HepG2 (cell line): ENCODE measurements around the gene KDM2B. TPM values are rescaled to one million over a fixed set of nuclear protein-coding genes. Genes with fewer than 3 reads are reported as not detected.

Experiments
- AFF4 ChIP-seq: sonication (generic); formaldehyde crosslinking; IDR thresholded peaks from 2 replicates; pipeline ENCODE4 v1.4.0; 2020; ENCODE audit warnings: missing genetic modification reagents
- CBX1 ChIP-seq: IDR thresholded peaks from one replicate; pipeline ENCODE4 v1.6.1; 2016; ENCODE audit warnings: antibody characterized with exemption, low read depth
- CEBPB ChIP-seq: IDR thresholded peaks from 2 replicates; pipeline ENCODE4 v1.6.1; 2011; ENCODE audit warnings: low read depth, low read length, improper control_type of control experiment, borderline replicate concordance
- DMAP1 ChIP-seq: IDR thresholded peaks from 2 replicates; pipeline ENCODE4 v1.6.1; 2016
- HIC2 ChIP-seq: sonication (generic); formaldehyde crosslinking; IDR thresholded peaks from 2 replicates; pipeline ENCODE4 v1.9.0; 2022; ENCODE audit warnings: low read depth, missing genetic modification reagents
- PHB2 ChIP-seq: fragments of 450-650 bp; IDR thresholded peaks from 2 replicates; pipeline ENCODE4 v1.6.1; 2018; ENCODE audit not compliant: partially characterized antibody
- PRDM4 ChIP-seq: sonication (generic); formaldehyde crosslinking; IDR thresholded peaks from 2 replicates; pipeline ENCODE4 v1.9.0; 2021; ENCODE audit warnings: missing genetic modification reagents, borderline replicate concordance
- RFX1 ChIP-seq: fragments of 450-650 bp; IDR thresholded peaks from 2 replicates; pipeline ENCODE4 v1.6.1; 2017
- ZFP62 ChIP-seq: sonication (generic); formaldehyde crosslinking; IDR thresholded peaks from 2 replicates; pipeline ENCODE4 v1.4.0; 2020; ENCODE audit warnings: missing genetic modification reagents
- ZFP90 ChIP-seq: sonication (generic); formaldehyde crosslinking; IDR thresholded peaks from 2 replicates; pipeline ENCODE4 v1.8.0; 2022; ENCODE audit warnings: missing genetic modification reagents, mild to moderate bottlenecking, inconsistent platforms, borderline replicate concordance
- ZNF550 ChIP-seq: sonication (generic); formaldehyde crosslinking; IDR thresholded peaks from 2 replicates; pipeline ENCODE4 v1.4.0; 2020; ENCODE audit warnings: mild to moderate bottlenecking, missing genetic modification reagents, borderline replicate concordance
- ZNF761 ChIP-seq: sonication (generic); formaldehyde crosslinking; conservative IDR thresholded peaks from 2 replicates; pipeline ENCODE4 v1.4.0; 2020; ENCODE audit warnings: mild to moderate bottlenecking, missing genetic modification reagents
- polyA plus RNA-seq, 8 experiments: library from polyadenylated mRNA; depleted of rRNA in 3 of 8; stranded (reverse) in 7 of 8; unstranded in 1 of 8; fragments of >200 nt; fragmentation: Illumina TruSeq in 4 of 8; extraction: Trizol in 4 of 8; gene quantifications; 2 replicates each; pipeline versions ENCODE4 v1.2.1 to v1.2.3, GENCODE V29; 2011 to 2016; ENCODE audit warnings: low read depth in 4 of 8, missing spikeins in 1 of 8, mixed read lengths in 1 of 8; ENCODE audit not compliant: insufficient read depth in 1 of 8
- total RNA-seq, 5 experiments: library from RNA; depleted of rRNA; stranded (reverse); fragments of >200 nt; fragmentation: Illumina TruSeq; extraction: Trizol; gene quantifications; 2 replicates each; pipeline ENCODE4 v1.2.3, GENCODE V29; 2016; ENCODE audit warnings: low read depth in 1 of 5
- TF ChIP-seq, protein P1 (sequence below): sonication (generic); formaldehyde crosslinking; IDR thresholded peaks from 2 replicates; pipeline ENCODE4 v1.8.0; 2022; ENCODE audit warnings: mild to moderate bottlenecking, missing genetic modification reagents; ENCODE audit not compliant: insufficient replicate concordance
- TF ChIP-seq, protein P2 (sequence below): sonication (generic); formaldehyde crosslinking; IDR thresholded peaks from 2 replicates; pipeline ENCODE4 v1.4.0; 2020; ENCODE audit warnings: mild to moderate bottlenecking, missing genetic modification reagents
- TF ChIP-seq, protein P3 (sequence below): sonication (generic); formaldehyde crosslinking; IDR thresholded peaks from 2 replicates; pipeline ENCODE4 v1.5.0; 2020; ENCODE audit warnings: mild to moderate bottlenecking, missing genetic modification reagents

Gene KDM2B
- total and polyA plus RNA-seq, 2 of the 13 experiments (the other 11 are each of a cell fraction or from before 2014, with no cell fraction given), result 17.5 to 26.1 TPM

DNA sequence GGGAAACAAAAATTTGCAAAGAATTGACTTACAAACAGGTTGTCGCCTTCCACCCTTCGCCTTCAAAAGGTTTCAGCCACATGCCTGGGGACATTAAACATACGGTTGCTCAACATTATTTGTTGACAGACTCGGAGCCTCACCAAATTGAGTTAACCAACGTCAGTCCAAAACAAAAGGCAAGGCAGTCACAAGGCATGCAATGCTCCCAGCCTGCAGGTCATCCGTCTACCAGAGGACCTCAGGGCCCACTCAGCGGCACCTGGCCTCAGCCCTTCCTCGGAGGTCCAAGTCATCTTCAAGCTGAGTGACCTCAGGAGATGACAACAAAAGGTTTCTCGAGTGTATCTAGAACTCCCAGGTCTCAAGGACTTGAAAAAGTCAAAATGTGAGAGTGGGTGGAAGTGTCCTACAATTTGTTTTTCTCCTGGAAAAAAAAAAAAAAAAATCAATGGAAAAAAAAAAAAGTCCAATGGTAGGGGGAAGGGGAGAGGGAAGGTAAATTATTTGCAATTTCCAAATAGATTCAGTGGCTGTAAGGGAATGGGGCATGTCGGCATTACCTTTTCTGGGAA, 64.3 kb downstream of the KDM2B start (continued):
- TF ChIP-seq AFF4 (CRISPR knock-in tag) (no peak), ZFP62 (CRISPR knock-in tag) (no peak), DMAP1 (no peak), CEBPB (peak; percentile 94), PHB2 (no peak), HIC2 (CRISPR knock-in tag) (no peak; the same call in 1 of the 2 replicates), ZFP90 (peak; percentile 63; the same call in 1 of the 2 replicates), PRDM4 (CRISPR knock-in tag) (no peak), ZNF550 (no peak), ZNF761 (CRISPR knock-in tag) (no peak), CBX1 (no peak), RFX1 (no peak)
- TF ChIP-seq, protein P1, sequence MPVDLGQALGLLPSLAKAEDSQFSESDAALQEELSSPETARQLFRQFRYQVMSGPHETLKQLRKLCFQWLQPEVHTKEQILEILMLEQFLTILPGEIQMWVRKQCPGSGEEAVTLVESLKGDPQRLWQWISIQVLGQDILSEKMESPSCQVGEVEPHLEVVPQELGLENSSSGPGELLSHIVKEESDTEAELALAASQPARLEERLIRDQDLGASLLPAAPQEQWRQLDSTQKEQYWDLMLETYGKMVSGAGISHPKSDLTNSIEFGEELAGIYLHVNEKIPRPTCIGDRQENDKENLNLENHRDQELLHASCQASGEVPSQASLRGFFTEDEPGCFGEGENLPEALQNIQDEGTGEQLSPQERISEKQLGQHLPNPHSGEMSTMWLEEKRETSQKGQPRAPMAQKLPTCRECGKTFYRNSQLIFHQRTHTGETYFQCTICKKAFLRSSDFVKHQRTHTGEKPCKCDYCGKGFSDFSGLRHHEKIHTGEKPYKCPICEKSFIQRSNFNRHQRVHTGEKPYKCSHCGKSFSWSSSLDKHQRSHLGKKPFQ (CRISPR knock-in tag), result peak; percentile 94
- TF ChIP-seq, protein P2, sequence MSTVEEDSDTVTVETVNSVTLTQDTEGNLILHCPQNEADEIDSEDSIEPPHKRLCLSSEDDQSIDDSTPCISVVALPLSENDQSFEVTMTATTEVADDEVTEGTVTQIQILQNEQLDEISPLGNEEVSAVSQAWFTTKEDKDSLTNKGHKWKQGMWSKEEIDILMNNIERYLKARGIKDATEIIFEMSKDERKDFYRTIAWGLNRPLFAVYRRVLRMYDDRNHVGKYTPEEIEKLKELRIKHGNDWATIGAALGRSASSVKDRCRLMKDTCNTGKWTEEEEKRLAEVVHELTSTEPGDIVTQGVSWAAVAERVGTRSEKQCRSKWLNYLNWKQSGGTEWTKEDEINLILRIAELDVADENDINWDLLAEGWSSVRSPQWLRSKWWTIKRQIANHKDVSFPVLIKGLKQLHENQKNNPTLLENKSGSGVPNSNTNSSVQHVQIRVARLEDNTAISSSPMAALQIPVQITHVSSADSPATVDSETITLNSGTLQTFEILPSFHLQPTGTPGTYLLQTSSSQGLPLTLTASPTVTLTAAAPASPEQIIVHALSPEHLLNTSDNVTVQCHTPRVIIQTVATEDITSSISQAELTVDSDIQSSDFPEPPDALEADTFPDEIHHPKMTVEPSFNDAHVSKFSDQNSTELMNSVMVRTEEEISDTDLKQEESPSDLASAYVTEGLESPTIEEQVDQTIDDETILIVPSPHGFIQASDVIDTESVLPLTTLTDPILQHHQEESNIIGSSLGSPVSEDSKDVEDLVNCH (CRISPR knock-in tag), result no peak
- TF ChIP-seq, protein P3, sequence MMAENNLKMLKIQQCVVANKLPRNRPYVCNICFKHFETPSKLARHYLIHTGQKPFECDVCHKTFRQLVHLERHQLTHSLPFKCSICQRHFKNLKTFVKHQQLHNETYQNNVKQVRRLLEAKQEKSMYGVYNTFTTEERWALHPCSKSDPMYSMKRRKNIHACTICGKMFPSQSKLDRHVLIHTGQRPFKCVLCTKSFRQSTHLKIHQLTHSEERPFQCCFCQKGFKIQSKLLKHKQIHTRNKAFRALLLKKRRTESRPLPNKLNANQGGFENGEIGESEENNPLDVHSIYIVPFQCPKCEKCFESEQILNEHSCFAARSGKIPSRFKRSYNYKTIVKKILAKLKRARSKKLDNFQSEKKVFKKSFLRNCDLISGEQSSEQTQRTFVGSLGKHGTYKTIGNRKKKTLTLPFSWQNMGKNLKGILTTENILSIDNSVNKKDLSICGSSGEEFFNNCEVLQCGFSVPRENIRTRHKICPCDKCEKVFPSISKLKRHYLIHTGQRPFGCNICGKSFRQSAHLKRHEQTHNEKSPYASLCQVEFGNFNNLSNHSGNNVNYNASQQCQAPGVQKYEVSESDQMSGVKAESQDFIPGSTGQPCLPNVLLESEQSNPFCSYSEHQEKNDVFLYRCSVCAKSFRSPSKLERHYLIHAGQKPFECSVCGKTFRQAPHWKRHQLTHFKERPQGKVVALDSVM, result no peak; the same call in 1 of the 2 replicates
